GM12801 (cell line): Measurements from ENCODE around the gene SLC25A48.

Source experiments
- CTCF ChIP-seq: IDR thresholded peaks from one replicate; pipeline ENCODE4 v1.5.1; 2011; ENCODE audit warnings: control low read depth; ENCODE audit not compliant: insufficient read length; ENCODE audit errors: extremely low read depth

The SLC25A48 gene

GRCh38 chr5:135920199-135920598 lies 85.7 kb downstream of the SLC25A48 start:
- TF ChIP-seq CTCF = no peak

GRCh38 chr5:135921388-135921787 lies 86.9 kb downstream of the SLC25A48 start:
- no peak for TF ChIP-seq CTCF

GRCh38 chr5:135930029-135930948 lies 95.8 kb downstream of the SLC25A48 start:
- TF ChIP-seq CTCF = no peak

- no peak for TF ChIP-seq CTCF
These were observed 96.5 kb downstream of the SLC25A48 start for GRCh38 chr5:135930949-135931295.

- no peak for TF ChIP-seq CTCF
These were observed 100.5 kb downstream of the SLC25A48 start for GRCh38 chr5:135934939-135935338.

- TF ChIP-seq CTCF = no peak
These were observed 102.9 kb downstream of the SLC25A48 start for GRCh38 chr5:135937245-135937911.
